ENCODE results near the gene CIT.

GRCh38 chr12:119843100-119843499, 34.0 kb downstream of the CIT start:
- TF ChIP-seq, protein P1, sequence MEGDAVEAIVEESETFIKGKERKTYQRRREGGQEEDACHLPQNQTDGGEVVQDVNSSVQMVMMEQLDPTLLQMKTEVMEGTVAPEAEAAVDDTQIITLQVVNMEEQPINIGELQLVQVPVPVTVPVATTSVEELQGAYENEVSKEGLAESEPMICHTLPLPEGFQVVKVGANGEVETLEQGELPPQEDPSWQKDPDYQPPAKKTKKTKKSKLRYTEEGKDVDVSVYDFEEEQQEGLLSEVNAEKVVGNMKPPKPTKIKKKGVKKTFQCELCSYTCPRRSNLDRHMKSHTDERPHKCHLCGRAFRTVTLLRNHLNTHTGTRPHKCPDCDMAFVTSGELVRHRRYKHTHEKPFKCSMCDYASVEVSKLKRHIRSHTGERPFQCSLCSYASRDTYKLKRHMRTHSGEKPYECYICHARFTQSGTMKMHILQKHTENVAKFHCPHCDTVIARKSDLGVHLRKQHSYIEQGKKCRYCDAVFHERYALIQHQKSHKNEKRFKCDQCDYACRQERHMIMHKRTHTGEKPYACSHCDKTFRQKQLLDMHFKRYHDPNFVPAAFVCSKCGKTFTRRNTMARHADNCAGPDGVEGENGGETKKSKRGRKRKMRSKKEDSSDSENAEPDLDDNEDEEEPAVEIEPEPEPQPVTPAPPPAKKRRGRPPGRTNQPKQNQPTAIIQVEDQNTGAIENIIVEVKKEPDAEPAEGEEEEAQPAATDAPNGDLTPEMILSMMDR (IDR thresholded peaks at IDR 0.05) = no peak
- no peak for TF ChIP-seq POLR2A (IDR thresholded peaks at IDR 0.05)
